Stimulated activated CD4-positive, alpha-beta T cell treated with anti-CD3 and anti-CD28 coated beads, Interleukin-15, amount 100 ng/mL, for 48 hours (primary cell): ENCODE results near the gene PHLPP2.
A peak's percentile ranks its signal among the peaks of the same experiment; 100 is the strongest.
"Not testable (repeated sequence)": the region's sequence is repeated elsewhere in the genome, so short reads cannot be mapped to it uniquely, and the experiment has no call there.

Source experiments
- DNase-seq, 2 donors: peaks; one replicate each; pipeline ENCODE4 v3.0.0-alpha.2; 2020; ENCODE audit warnings: low read depth in 2 of 2

The PHLPP2 gene

GRCh38 chr16:71721066-71721740 lies 3.3 kb downstream of the PHLPP2 start:
- DNase-seq, result no peak

GRCh38 chr16:71712501-71712900 lies 12.0 kb downstream of the PHLPP2 start:
- no peak for DNase-seq

- no peak for DNase-seq
Measured at GRCh38 chr16:71711789-71712188, 12.7 kb downstream of the PHLPP2 start.

GRCh38 chr16:71709229-71709781 lies 15.2 kb downstream of the PHLPP2 start:
- no peak for DNase-seq

- no peak for DNase-seq
Measured at GRCh38 chr16:71708696-71709095, 15.8 kb downstream of the PHLPP2 start.

GRCh38 chr16:71707199-71707598 lies 17.3 kb downstream of the PHLPP2 start:
- DNase-seq, result no peak

- no peak for DNase-seq
Measured at GRCh38 chr16:71706046-71706445, 18.5 kb downstream of the PHLPP2 start.

GRCh38 chr16:71703333-71703732 lies 21.2 kb downstream of the PHLPP2 start:
- no peak for DNase-seq

- DNase-seq, result no peak
Measured at GRCh38 chr16:71700831-71701230, 23.7 kb downstream of the PHLPP2 start.

GRCh38 chr16:71698491-71698890 lies 26.0 kb downstream of the PHLPP2 start:
- DNase-seq, result no peak

GRCh38 chr16:71693164-71693563 lies 31.3 kb downstream of the PHLPP2 start:
- no peak for DNase-seq

- no peak for DNase-seq
Measured at GRCh38 chr16:71689901-71690300, 34.6 kb downstream of the PHLPP2 start.

- DNase-seq, result no peak
Measured at GRCh38 chr16:71687861-71688260, 36.6 kb downstream of the PHLPP2 start.

- not testable (repeated sequence) for DNase-seq
Measured at GRCh38 chr16:71684280-71684679, 40.2 kb downstream of the PHLPP2 start.

- no peak for DNase-seq
Measured at GRCh38 chr16:71681360-71681759, 43.1 kb downstream of the PHLPP2 start.

GRCh38 chr16:71676236-71676635 lies 48.3 kb downstream of the PHLPP2 start:
- no peak for DNase-seq

GRCh38 chr16:71675380-71675779 lies 49.1 kb downstream of the PHLPP2 start:
- no peak for DNase-seq

- DNase-seq, result no peak
Measured at GRCh38 chr16:71674229-71674628, 50.3 kb downstream of the PHLPP2 start.

GRCh38 chr16:71673582-71673973 lies 50.9 kb downstream of the PHLPP2 start:
- DNase-seq, result no peak

GRCh38 chr16:71672803-71673581 lies 51.5 kb downstream of the PHLPP2 start:
- DNase-seq, result peak in 1 of 2 donors; percentile 1

GRCh38 chr16:71672125-71672524 lies 52.4 kb downstream of the PHLPP2 start:
- no peak for DNase-seq

GRCh38 chr16:71671165-71671564 lies 53.3 kb downstream of the PHLPP2 start:
- DNase-seq, result no peak

- DNase-seq, result no peak
Measured at GRCh38 chr16:71670537-71670936, 54.0 kb downstream of the PHLPP2 start.
